ENCODE results near the gene KCNE4.

GRCh38 chr2:223072826-223073225, 20.8 kb downstream of the KCNE4 start:
- TF ChIP-seq CTCF (IDR thresholded peaks at IDR 0.05) (no peak), SMC3 (IDR thresholded peaks at IDR 0.05; ENCODE audit: low read depth, low read length) (no peak), MAX (IDR thresholded peaks at IDR 0.05; ENCODE audit: low read depth) (no peak), EZH2phosphoT487 (IDR thresholded peaks at IDR 0.05; ENCODE audit: borderline replicate concordance, low read depth) (no peak), MXI1 (IDR thresholded peaks at IDR 0.05; ENCODE audit: low read depth, low read length) (no peak), POLR2AphosphoS5 (IDR thresholded peaks at IDR 0.05; ENCODE audit: low read depth, low read length) (no peak)

Data from SK-N-SH (cell line).